ENCODE results near the gene DGCR2. TPM values are rescaled to one million over a fixed set of nuclear protein-coding genes. Genes with fewer than 3 reads are reported as not detected.
"Not testable (repeated sequence)": the region's sequence is repeated elsewhere in the genome, so short reads cannot be mapped to it uniquely, and the experiment has no call there.

The DGCR2 gene
- polyA plus RNA-seq, 1 experiment, result 44.3 TPM

- Histone ChIP-seq H3K4me3 (ENCODE audit: low read depth, low read length) (no peak overlapping the region), H3K36me3 (ENCODE audit: control insufficient read depth, insufficient read depth, low read length) (peaks cover 23% of the 10 kb centered on the region), H3K27me3 (ENCODE audit: control insufficient read depth, insufficient read depth, low read length) (no peaks in the 10 kb centered on the region)
- DNase-seq (ENCODE audit: low read depth), result no peak
- ChIA-PET CTCF (no interaction called here), POLR2A (no interaction called here)
- no peak; the same call in 1 of the 2 replicates for TF ChIP-seq CTCF (IDR thresholded peaks at IDR 0.05; ENCODE audit: insufficient read depth, low read depth, low read length)
Measured at GRCh38 chr22:19036523-19037273, 85.5 kb downstream of the DGCR2 start.

GRCh38 chr22:19036229-19036522, 86.0 kb downstream of the DGCR2 start:
- no peak for TF ChIP-seq CTCF (IDR thresholded peaks at IDR 0.05; ENCODE audit: insufficient read depth, low read depth, low read length)
- no peak for DNase-seq (ENCODE audit: low read depth)
- CTCF ChIA-PET, result no interaction called here
- H3K4me3 ChIP-seq (ENCODE audit: low read depth, low read length), result no peak overlapping the region
- H3K36me3 ChIP-seq (ENCODE audit: control insufficient read depth, insufficient read depth, low read length), result peaks cover 19% of the 10 kb centered on the region
- H3K27me3 ChIP-seq (ENCODE audit: control insufficient read depth, insufficient read depth, low read length), result no peaks in the 10 kb centered on the region
- POLR2A ChIA-PET, result no interaction called here

- no peak for TF ChIP-seq CTCF (IDR thresholded peaks at IDR 0.05; ENCODE audit: insufficient read depth, low read depth, low read length)
- H3K36me3 ChIP-seq (ENCODE audit: control insufficient read depth, insufficient read depth, low read length), result peaks cover 15% of the 10 kb centered on the region
- no peak for DNase-seq (ENCODE audit: low read depth)
- CTCF ChIA-PET, result no interaction called here
- POLR2A ChIA-PET, result no interaction called here
- no peak overlapping the region for H3K4me3 ChIP-seq (ENCODE audit: low read depth, low read length)
- peaks cover 2% of the 10 kb centered on the region for H3K27me3 ChIP-seq (ENCODE audit: control insufficient read depth, insufficient read depth, low read length)
Measured at GRCh38 chr22:19035474-19036228, 86.6 kb downstream of the DGCR2 start.

GRCh38 chr22:19035126-19035473, 87.1 kb downstream of the DGCR2 start:
- DNase-seq (ENCODE audit: low read depth); CTCF ChIA-PET; POLR2A ChIA-PET; H3K27me3 ChIP-seq (ENCODE audit: control insufficient read depth, insufficient read depth, low read length); H3K4me3 ChIP-seq (ENCODE audit: low read depth, low read length): not testable (repeated sequence)
- peaks cover 10% of the 10 kb centered on the region for H3K36me3 ChIP-seq (ENCODE audit: control insufficient read depth, insufficient read depth, low read length)

- CTCF ChIA-PET; H3K27me3 ChIP-seq (ENCODE audit: control insufficient read depth, insufficient read depth, low read length); DNase-seq (ENCODE audit: low read depth); H3K4me3 ChIP-seq (ENCODE audit: low read depth, low read length); POLR2A ChIA-PET: not testable (repeated sequence)
- peaks cover 10% of the 10 kb centered on the region for H3K36me3 ChIP-seq (ENCODE audit: control insufficient read depth, insufficient read depth, low read length)
Measured at GRCh38 chr22:19034724-19035120, 87.5 kb downstream of the DGCR2 start.

GRCh38 chr22:19034031-19034723, 88.0 kb downstream of the DGCR2 start:
- H3K27me3 ChIP-seq (ENCODE audit: control insufficient read depth, insufficient read depth, low read length); DNase-seq (ENCODE audit: low read depth); H3K4me3 ChIP-seq (ENCODE audit: low read depth, low read length); H3K36me3 ChIP-seq (ENCODE audit: control insufficient read depth, insufficient read depth, low read length); POLR2A ChIA-PET; CTCF ChIA-PET: not testable (repeated sequence)

GRCh38 chr22:19033568-19033905, 88.7 kb downstream of the DGCR2 start:
- H3K27me3 ChIP-seq (ENCODE audit: control insufficient read depth, insufficient read depth, low read length); POLR2A ChIA-PET; CTCF ChIA-PET; H3K4me3 ChIP-seq (ENCODE audit: low read depth, low read length); DNase-seq (ENCODE audit: low read depth); H3K36me3 ChIP-seq (ENCODE audit: control insufficient read depth, insufficient read depth, low read length): not testable (repeated sequence)

- H3K27me3 ChIP-seq (ENCODE audit: control insufficient read depth, insufficient read depth, low read length); CTCF ChIA-PET; H3K4me3 ChIP-seq (ENCODE audit: low read depth, low read length); H3K36me3 ChIP-seq (ENCODE audit: control insufficient read depth, insufficient read depth, low read length); POLR2A ChIA-PET; DNase-seq (ENCODE audit: low read depth): not testable (repeated sequence)
Measured at GRCh38 chr22:19032898-19033567, 89.2 kb downstream of the DGCR2 start.

- H3K36me3 ChIP-seq (ENCODE audit: control insufficient read depth, insufficient read depth, low read length); H3K4me3 ChIP-seq (ENCODE audit: low read depth, low read length); DNase-seq (ENCODE audit: low read depth); CTCF ChIA-PET; POLR2A ChIA-PET; H3K27me3 ChIP-seq (ENCODE audit: control insufficient read depth, insufficient read depth, low read length): not testable (repeated sequence)
Measured at GRCh38 chr22:19032156-19032785, 89.9 kb downstream of the DGCR2 start.
